Nephron (organoid): ENCODE results near the gene LDB2.
A peak's percentile ranks its signal among the peaks of the same experiment; 100 is the strongest.

ENCODE experiments used
- H3K27ac Mint-ChIP-seq, 3 experiments: 2 replicates each; pipeline ENCODE4 v1.8.0; 2020; ENCODE audit warnings: mixed read lengths in 3 of 3, mild to moderate bottlenecking in 2 of 3, moderate library complexity in 1 of 3
- H3K27me3 Mint-ChIP-seq: 2 replicates; pipeline ENCODE4 v1.8.0; 2021; ENCODE audit warnings: low read depth, mild to moderate bottlenecking, moderate library complexity, mixed read lengths
- H3K36me3 Mint-ChIP-seq: 2 replicates; pipeline ENCODE4 v1.8.0; 2020; ENCODE audit warnings: low read depth, mixed read lengths
- H3K4me1 Mint-ChIP-seq: 2 replicates; pipeline ENCODE4 v1.8.0; 2020; ENCODE audit warnings: mixed read lengths
- H3K4me3 Mint-ChIP-seq, 3 experiments: 2 replicates each; pipeline ENCODE4 v1.8.0; 2020; ENCODE audit warnings: mild to moderate bottlenecking in 3 of 3, mixed read lengths in 3 of 3, moderate library complexity in 2 of 3
- H3K9me3 Mint-ChIP-seq: 2 replicates; pipeline ENCODE4 v1.8.0; 2020; ENCODE audit warnings: mixed read lengths
- TF ChIP-seq, protein P1 (sequence below), 3 experiments: fragments of 200-600 bp; sonication (generic); IDR thresholded peaks; one replicate each; pipeline ENCODE4 v1.5.0; 2021; ENCODE audit warnings: antibody characterized with exemption in 3 of 3; ENCODE audit not compliant: unreplicated experiment in 3 of 3

The LDB2 gene

GRCh38 chr4:16627999-16628398 lies 270.4 kb downstream of the LDB2 start:
- Mint-ChIP-seq H3K27ac (no peak overlapping the region), H3K36me3 (peaks cover 8% of the 10 kb centered on the region)

DNA sequence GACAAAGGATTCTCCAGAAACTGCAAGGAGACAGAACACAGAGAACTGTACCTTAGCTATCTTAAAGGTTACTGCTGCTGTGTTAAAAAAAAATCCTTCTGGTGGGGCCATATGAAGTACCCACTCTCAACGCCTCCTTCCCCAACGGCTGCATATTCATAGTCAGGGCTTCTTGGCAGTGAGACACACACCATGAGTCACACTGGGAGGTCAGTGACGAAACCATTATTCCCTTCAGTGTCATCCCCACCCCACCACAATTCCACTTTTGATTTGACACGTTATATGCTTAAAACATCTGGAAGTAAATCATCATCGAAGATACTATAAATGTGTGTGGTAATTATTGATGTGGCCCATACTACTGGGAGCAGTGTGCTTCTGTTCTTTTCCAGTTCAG lies 271.5 kb downstream of the LDB2 start:
- Mint-ChIP-seq H3K4me3 (no peak overlapping the region), H3K9me3 (peaks cover 22% of the 10 kb centered on the region), H3K36me3 (peaks cover 3% of the 10 kb centered on the region), H3K27me3 (no peaks in the 10 kb centered on the region), H3K27ac (peak overlapping the region in 2 of 3 experiments; percentile 9 to 14), H3K4me1 (peaks cover 19% of the 10 kb centered on the region)
- TF ChIP-seq, protein P1, sequence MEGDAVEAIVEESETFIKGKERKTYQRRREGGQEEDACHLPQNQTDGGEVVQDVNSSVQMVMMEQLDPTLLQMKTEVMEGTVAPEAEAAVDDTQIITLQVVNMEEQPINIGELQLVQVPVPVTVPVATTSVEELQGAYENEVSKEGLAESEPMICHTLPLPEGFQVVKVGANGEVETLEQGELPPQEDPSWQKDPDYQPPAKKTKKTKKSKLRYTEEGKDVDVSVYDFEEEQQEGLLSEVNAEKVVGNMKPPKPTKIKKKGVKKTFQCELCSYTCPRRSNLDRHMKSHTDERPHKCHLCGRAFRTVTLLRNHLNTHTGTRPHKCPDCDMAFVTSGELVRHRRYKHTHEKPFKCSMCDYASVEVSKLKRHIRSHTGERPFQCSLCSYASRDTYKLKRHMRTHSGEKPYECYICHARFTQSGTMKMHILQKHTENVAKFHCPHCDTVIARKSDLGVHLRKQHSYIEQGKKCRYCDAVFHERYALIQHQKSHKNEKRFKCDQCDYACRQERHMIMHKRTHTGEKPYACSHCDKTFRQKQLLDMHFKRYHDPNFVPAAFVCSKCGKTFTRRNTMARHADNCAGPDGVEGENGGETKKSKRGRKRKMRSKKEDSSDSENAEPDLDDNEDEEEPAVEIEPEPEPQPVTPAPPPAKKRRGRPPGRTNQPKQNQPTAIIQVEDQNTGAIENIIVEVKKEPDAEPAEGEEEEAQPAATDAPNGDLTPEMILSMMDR (IDR thresholded peaks at IDR 0.05; ENCODE audit: unreplicated experiment in 3 of 3): no peak

More at GRCh38 chr4:16627999-16628398, 270.4 kb downstream of the LDB2 start:
- H3K27me3 Mint-ChIP-seq: no peaks in the 10 kb centered on the region
- TF ChIP-seq, protein P1 (IDR thresholded peaks at IDR 0.05; ENCODE audit: unreplicated experiment in 3 of 3): no peak
- peaks cover 27% of the 10 kb centered on the region for H3K9me3 Mint-ChIP-seq
- H3K4me3 Mint-ChIP-seq: no peak overlapping the region
- H3K4me1 Mint-ChIP-seq: peaks cover 9% of the 10 kb centered on the region

DNA sequence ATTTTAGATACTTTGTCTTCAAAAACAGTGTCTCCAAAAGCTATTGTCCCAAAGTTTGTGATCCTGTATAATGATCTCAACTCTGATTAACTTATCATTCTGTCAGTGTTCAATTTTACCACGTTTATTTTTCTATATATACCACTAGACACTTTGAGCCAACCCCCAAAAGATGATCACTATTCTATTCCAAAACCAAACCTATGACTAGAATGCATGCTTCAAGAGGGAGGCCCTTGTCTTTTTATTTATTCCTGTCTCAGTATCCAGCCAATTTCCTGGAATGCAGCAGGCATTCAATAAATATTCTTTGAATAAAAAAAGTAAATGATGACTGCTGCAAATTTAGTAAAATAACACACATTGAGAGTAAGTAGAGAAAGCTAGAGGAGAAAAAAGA lies 275.6 kb downstream of the LDB2 start:
- H3K4me3 Mint-ChIP-seq: no peak overlapping the region

DNA sequence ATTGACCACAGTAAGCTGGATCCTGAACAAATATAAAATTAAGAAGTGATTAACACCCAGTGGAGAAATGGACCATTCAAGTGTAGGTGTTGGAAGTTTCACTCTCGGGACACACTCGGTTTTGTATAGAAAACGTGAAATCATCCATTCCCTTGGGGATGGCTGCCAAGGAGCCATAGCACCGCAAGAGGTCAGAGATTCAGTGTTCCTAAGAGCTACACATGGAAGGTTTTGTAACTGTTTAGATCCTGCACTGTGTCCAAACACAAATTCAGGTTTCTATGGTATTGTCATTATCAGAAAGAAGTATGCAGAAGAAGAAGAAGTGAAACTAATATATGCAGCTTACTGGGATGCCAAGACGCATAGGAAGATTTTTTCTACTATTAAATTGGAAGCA lies 281.0 kb downstream of the LDB2 start:
- TF ChIP-seq, protein P1 (IDR thresholded peaks at IDR 0.05; ENCODE audit: unreplicated experiment in 3 of 3): no peak
- peaks cover 25% of the 10 kb centered on the region for H3K36me3 Mint-ChIP-seq
- H3K9me3 Mint-ChIP-seq: peaks cover 16% of the 10 kb centered on the region
- no peaks in the 10 kb centered on the region for H3K27me3 Mint-ChIP-seq
- peak overlapping the region in 2 of 3 experiments; percentile 15 to 22 for H3K4me3 Mint-ChIP-seq
- peak overlapping the region; percentile 58 to 90 (median 80) for H3K27ac Mint-ChIP-seq
- H3K4me1 Mint-ChIP-seq: peaks cover 46% of the 10 kb centered on the region

More for the DNA sequence above, 275.6 kb downstream of the LDB2 start:
- TF ChIP-seq, protein P1 (IDR thresholded peaks at IDR 0.05; ENCODE audit: unreplicated experiment in 3 of 3): no peak
- H3K9me3 Mint-ChIP-seq: no peaks in the 10 kb centered on the region
- peaks cover 45% of the 10 kb centered on the region for H3K4me1 Mint-ChIP-seq
- peak overlapping the region; percentile 44 to 68 (median 67) for H3K27ac Mint-ChIP-seq
- no peaks in the 10 kb centered on the region for H3K36me3 Mint-ChIP-seq
- H3K27me3 Mint-ChIP-seq: no peaks in the 10 kb centered on the region

- Mint-ChIP-seq H3K27ac (peak overlapping the region; percentile 58 to 90 (median 80)), H3K36me3 (peaks cover 29% of the 10 kb centered on the region), H3K4me1 (peaks cover 42% of the 10 kb centered on the region), H3K27me3 (no peaks in the 10 kb centered on the region), H3K4me3 (peak overlapping the region in 2 of 3 experiments; percentile 15 to 24), H3K9me3 (peaks cover 20% of the 10 kb centered on the region)
- TF ChIP-seq, protein P1 (IDR thresholded peaks at IDR 0.05; ENCODE audit: unreplicated experiment in 3 of 3): no peak
Observed at GRCh38 chr4:16617011-16617410, 281.4 kb downstream of the LDB2 start.

GRCh38 chr4:16609170-16609758 lies 289.2 kb downstream of the LDB2 start:
- H3K9me3 Mint-ChIP-seq: peaks cover 52% of the 10 kb centered on the region
- H3K27ac Mint-ChIP-seq: no peak overlapping the region
- peaks cover 61% of the 10 kb centered on the region for H3K36me3 Mint-ChIP-seq
- H3K4me3 Mint-ChIP-seq: no peak overlapping the region
- peaks cover 9% of the 10 kb centered on the region for H3K4me1 Mint-ChIP-seq
- no peaks in the 10 kb centered on the region for H3K27me3 Mint-ChIP-seq
- TF ChIP-seq, protein P1 (IDR thresholded peaks at IDR 0.05; ENCODE audit: unreplicated experiment in 3 of 3): no peak
